Heart right ventricle (tissue), 16 donors: ENCODE data around the gene DPY19L1. TPM values are rescaled to one million over a fixed set of nuclear protein-coding genes. Genes with fewer than 3 reads are reported as not detected.

Experiments
- ATAC-seq, 8 donors: fragments of 200-7000 bp; cut with Tn5 transposase; one replicate each; pipeline ENCODE4 v1.9.1; 2020; ENCODE audit warnings: mild to moderate bottlenecking in 8 of 8, moderate library complexity in 8 of 8, moderate number of reproducible peaks in 1 of 8
- DNase-seq, 2 donors: peaks; one replicate each; pipeline ENCODE4 v3.0.0-alpha.2; 2020
- H3K27ac ChIP-seq, 10 donors: fragments of 200-600 bp; sonication (generic) in 2 of 10; one replicate each; pipeline versions ENCODE4 v1.5.0 to v1.8.0; 2020 to 2022; ENCODE audit warnings: mild to moderate bottlenecking in 3 of 10
- H3K27me3 ChIP-seq, 7 donors: fragments of 200-600 bp; one replicate each; pipeline ENCODE4 v1.8.0; 2021 to 2022; ENCODE audit warnings: mild to moderate bottlenecking in 2 of 7
- H3K36me3 ChIP-seq, 9 donors: fragments of 200-600 bp; sonication (generic) in 1 of 9; one replicate each; pipeline versions ENCODE4 v1.5.0 to v1.8.0; 2020 to 2022; ENCODE audit warnings: mild to moderate bottlenecking in 2 of 9
- H3K4me1 ChIP-seq, 9 donors: fragments of 200-600 bp; sonication (generic) in 1 of 9; one replicate each; pipeline versions ENCODE4 v1.5.0 to v1.8.0; 2020 to 2022; ENCODE audit warnings: mild to moderate bottlenecking in 4 of 9
- H3K4me3 ChIP-seq, 10 donors: fragments of 200-600 bp; sonication (generic) in 2 of 10; one replicate each; pipeline versions ENCODE4 v1.5.0 to v1.8.0; 2020 to 2022; ENCODE audit warnings: mild to moderate bottlenecking in 7 of 10, moderate library complexity in 2 of 10
- H3K9me3 ChIP-seq, 11 donors: fragments of 200-600 bp in 10 of 11; sonication (generic) in 2 of 11; one replicate each; pipeline versions ENCODE4 v1.5.0 to v1.8.0; 2013 to 2022; ENCODE audit warnings: mild to moderate bottlenecking in 2 of 11, control low read depth in 1 of 11, moderate library complexity in 1 of 11
- CTCF ChIP-seq, 9 donors: fragments of 200-600 bp; sonication (generic) in 2 of 9; IDR thresholded peaks; one replicate each; pipeline versions ENCODE4 v1.5.0 to v1.8.0; 2021 to 2022; ENCODE audit warnings: antibody characterized with exemption in 9 of 9, mild to moderate bottlenecking in 5 of 9, moderate library complexity in 1 of 9
- WGBS, 2 donors: extraction: QIAGEN DNeasy Blood & Tissue Kit; methylation state at CpG; one replicate each; pipeline ENCODE4 v1.1.7; 2013; ENCODE audit warnings: inconsistent platforms in 1 of 2; 5-methylcytosine and 5-hydroxymethylcytosine counted together
- intact Hi-C, 10 donors: fragments of 100-400 bp; cut with DNase I; formaldehyde crosslinking; loops; one replicate each; pipeline versions ENCODE4 v1.11.1 to v1.14.2; 2022
- polyA plus RNA-seq, 2 donors: library from polyadenylated mRNA; stranded (reverse); fragments of 200-250 nt; gene quantifications; one replicate each; pipeline ENCODE4 v1.2.3, GENCODE V29; 2013
- total RNA-seq, 10 donors: library from RNA; stranded (reverse); fragmentation: NEBNext Ultra II Directional in 3 of 10; extraction: Animal tissue kit (Norgen Biotek cat#: 25700) in 3 of 10; gene quantifications; one replicate each; pipeline versions ENCODE4 v1.2.1 to v1.2.4, GENCODE V29; 2021 to 2023
- donor health status: Arrhythmogenic right ventricular cardiomyopathy.
- donor health status: ischemic (EF 13 %, LVEDD 7.1; RV severe dilation, severe dysfunction).
- donor health status: healthy with polysubstance abuse.
- donor health status: DM: no; HTN: yes; CAD: no.
- donor health status: DM: no; HTN: no; CAD: no.
- donor health status: ischemic (EF 25% LVEDD 6.9; RV normal size, moderate dysfunction).
- donor health status: ischemic (EF 25% LVEDD 5.7; RV mildly dilated, moderate dysfunction).
- donor health status: healthy.
- donor health status: DM: yes; HTN: yes; CAD: no.
- donor health status: Ischemic cardiomyopathy.
- donor health status: ischemic (EF 35%, LVEDD 5.7; RV mildly dilated, moderate dysfunction).
- donor health status: nonischemic (EF 11% LVEDD 7.7; RV severe dilation, severe dysfunction).
- donor health status: DM: yes; HTN: yes; CAD: no.
- donor health status: PGD.
- donor health status: ischemic (EF 29% LVEDD 5.4; RV normal size, mild dysfunction).
- donor health status: nonischemic (EF 23%, LVEDD 6.1; RV moderate dilation, normal function).

Gene DPY19L1
- total and polyA plus RNA-seq, 12 donors = 8.9 to 28.0 (median 22.2) TPM

GRCh38 chr7:35029311-35029710 is 8.0 kb downstream of the DPY19L1 start:
- H3K9me3 ChIP-seq = no peaks in the 10 kb centered on the region
- H3K4me1 ChIP-seq = peaks cover 0 to 23% (median 10%) of the 10 kb centered on the region in 9 donors
- no peak overlapping the region for H3K27ac ChIP-seq
- TF ChIP-seq CTCF (IDR thresholded peaks at IDR 0.05) = no peak
- ATAC-seq (no peak), DNase-seq (no peak)
- H3K4me3 ChIP-seq = no peak overlapping the region
- 81 to 84% methylated on average over 1 of the region's 1 CpG for WGBS, 2 donors
- H3K27me3 ChIP-seq = no peaks in the 10 kb centered on the region
- H3K36me3 ChIP-seq = no peaks in the 10 kb centered on the region
- intact Hi-C loops = no loop called here

- Histone ChIP-seq H3K27ac (no peak overlapping the region), H3K4me3 (no peak overlapping the region), H3K4me1 (peaks cover 0 to 15% (median 11%) of the 10 kb centered on the region in 9 donors), H3K9me3 (no peaks in the 10 kb centered on the region), H3K36me3 (no peaks in the 10 kb centered on the region), H3K27me3 (no peaks in the 10 kb centered on the region)
- no peak for ATAC-seq
- no peak for DNase-seq
- no peak for TF ChIP-seq CTCF (IDR thresholded peaks at IDR 0.05)
- intact Hi-C loops = no loop called here
These were observed 11.1 kb downstream of the DPY19L1 start for GRCh38 chr7:35026150-35026549.

GRCh38 chr7:35025369-35025870 is 11.9 kb downstream of the DPY19L1 start:
- DNase-seq (no peak), ATAC-seq (no peak)
- no peak for TF ChIP-seq CTCF (IDR thresholded peaks at IDR 0.05)
- Histone ChIP-seq H3K27ac (no peak overlapping the region), H3K4me3 (no peak overlapping the region), H3K36me3 (no peaks in the 10 kb centered on the region), H3K4me1 (peaks cover 0 to 16% (median 11%) of the 10 kb centered on the region in 9 donors), H3K27me3 (no peaks in the 10 kb centered on the region), H3K9me3 (no peaks in the 10 kb centered on the region)
- WGBS, 2 donors = 63 to 70% methylated on average over 1 of the region's 1 CpG
- intact Hi-C loops = no loop called here

- no peak for TF ChIP-seq CTCF (IDR thresholded peaks at IDR 0.05)
- H3K4me1 ChIP-seq = peaks cover 0 to 20% (median 11%) of the 10 kb centered on the region in 9 donors
- 95 to 96% methylated on average over 3 of the region's 3 CpGs for WGBS, 2 donors
- intact Hi-C loops = no loop called here
- ATAC-seq (no peak), DNase-seq (no peak)
- H3K27ac ChIP-seq = no peak overlapping the region
- no peaks in the 10 kb centered on the region for H3K9me3 ChIP-seq
- no peak overlapping the region for H3K4me3 ChIP-seq
- no peaks in the 10 kb centered on the region for H3K27me3 ChIP-seq
- H3K36me3 ChIP-seq = no peaks in the 10 kb centered on the region
These were observed 13.0 kb downstream of the DPY19L1 start for GRCh38 chr7:35024298-35024697.
